Midbrain (tissue), 1 donor: ENCODE data around the gene DNM3.

ENCODE experiments used
- DNase-seq: peaks from one replicate; lab custom pipeline; 2025; lab: John Stamatoyannopoulos, UW

DNM3 gene

GRCh38 chr1:172456344-172456769 is 615.1 kb downstream of the DNM3 start:
- DNase-seq = no peak

- no peak for DNase-seq
These were observed 616.3 kb downstream of the DNM3 start for GRCh38 chr1:172457479-172458130.

GRCh38 chr1:172460177-172460576 is 618.9 kb downstream of the DNM3 start:
- no peak for DNase-seq

- no peak for DNase-seq
These were observed 619.6 kb downstream of the DNM3 start for GRCh38 chr1:172460887-172461315.
